ENCODE results near the gene CCDC74A.
"Not testable (repeated sequence)": the region's sequence is repeated elsewhere in the genome, so short reads cannot be mapped to it uniquely, and the experiment has no call there.

The CCDC74A gene

GRCh38 chr2:131538856-131539255 is 11.2 kb downstream of the CCDC74A start:
- H3K4me1 ChIP-seq (ENCODE audit: insufficient read depth, low read length); H2AFZ ChIP-seq (ENCODE audit: low read depth, low read length); H3K36me3 ChIP-seq (ENCODE audit: insufficient read depth, low read length); H3K4me3 ChIP-seq (ENCODE audit: low read length); H3K9me3 ChIP-seq (ENCODE audit: low read length); H3K27me3 ChIP-seq (ENCODE audit: insufficient read depth, low read length): not testable (repeated sequence)

GRCh38 chr2:131542438-131543384 is 15.0 kb downstream of the CCDC74A start:
- Histone ChIP-seq H3K36me3 (ENCODE audit: insufficient read depth, low read length) (no peaks in the 10 kb centered on the region), H3K4me3 (ENCODE audit: low read length) (no peak overlapping the region), H3K9me3 (ENCODE audit: low read length) (no peaks in the 10 kb centered on the region), H2AFZ (ENCODE audit: low read depth, low read length) (no peak overlapping the region), H3K27me3 (ENCODE audit: insufficient read depth, low read length) (no peaks in the 10 kb centered on the region), H3K4me1 (ENCODE audit: insufficient read depth, low read length) (no peaks in the 10 kb centered on the region)

- Histone ChIP-seq H3K36me3 (ENCODE audit: insufficient read depth, low read length) (no peaks in the 10 kb centered on the region), H3K4me3 (ENCODE audit: low read length) (no peak overlapping the region), H3K4me1 (ENCODE audit: insufficient read depth, low read length) (no peaks in the 10 kb centered on the region)
These were observed 15.8 kb downstream of the CCDC74A start for GRCh38 chr2:131543385-131543891.

GRCh38 chr2:131544006-131544812 is 16.5 kb downstream of the CCDC74A start:
- not testable (repeated sequence) for H3K4me1 ChIP-seq (ENCODE audit: insufficient read depth, low read length); H3K27me3 ChIP-seq (ENCODE audit: insufficient read depth, low read length); H2AFZ ChIP-seq (ENCODE audit: low read depth, low read length); H3K4me3 ChIP-seq (ENCODE audit: low read length); H3K9me3 ChIP-seq (ENCODE audit: low read length); H3K36me3 ChIP-seq (ENCODE audit: insufficient read depth, low read length)

More at GRCh38 chr2:131543385-131543891, 15.8 kb downstream of the CCDC74A start:
- Histone ChIP-seq H2AFZ (ENCODE audit: low read depth, low read length) (no peak overlapping the region), H3K9me3 (ENCODE audit: low read length) (no peaks in the 10 kb centered on the region), H3K27me3 (ENCODE audit: insufficient read depth, low read length) (no peaks in the 10 kb centered on the region)

- H3K9me3 ChIP-seq (ENCODE audit: low read length); H3K4me1 ChIP-seq (ENCODE audit: insufficient read depth, low read length); H2AFZ ChIP-seq (ENCODE audit: low read depth, low read length); H3K36me3 ChIP-seq (ENCODE audit: insufficient read depth, low read length); H3K27me3 ChIP-seq (ENCODE audit: insufficient read depth, low read length); H3K4me3 ChIP-seq (ENCODE audit: low read length): not testable (repeated sequence)
These were observed 17.1 kb downstream of the CCDC74A start for GRCh38 chr2:131544813-131545165.

GRCh38 chr2:131552871-131553270 is 25.2 kb downstream of the CCDC74A start:
- no peak overlapping the region for H2AFZ ChIP-seq (ENCODE audit: low read depth, low read length)
- peaks cover 13% of the 10 kb centered on the region for H3K27me3 ChIP-seq (ENCODE audit: insufficient read depth, low read length)
- H3K4me1 ChIP-seq (ENCODE audit: insufficient read depth, low read length): no peaks in the 10 kb centered on the region
- no peaks in the 10 kb centered on the region for H3K9me3 ChIP-seq (ENCODE audit: low read length)
- no peaks in the 10 kb centered on the region for H3K36me3 ChIP-seq (ENCODE audit: insufficient read depth, low read length)
- no peak overlapping the region for H3K4me3 ChIP-seq (ENCODE audit: low read length)

GRCh38 chr2:131556998-131557397 is 29.3 kb downstream of the CCDC74A start:
- Histone ChIP-seq H3K4me3 (ENCODE audit: low read length) (no peak overlapping the region), H2AFZ (ENCODE audit: low read depth, low read length) (no peak overlapping the region), H3K36me3 (ENCODE audit: insufficient read depth, low read length) (no peaks in the 10 kb centered on the region), H3K27me3 (ENCODE audit: insufficient read depth, low read length) (peaks cover 22% of the 10 kb centered on the region), H3K9me3 (ENCODE audit: low read length) (no peaks in the 10 kb centered on the region), H3K4me1 (ENCODE audit: insufficient read depth, low read length) (no peaks in the 10 kb centered on the region)

- Histone ChIP-seq H3K36me3 (ENCODE audit: insufficient read depth, low read length) (no peaks in the 10 kb centered on the region), H3K4me1 (ENCODE audit: insufficient read depth, low read length) (no peaks in the 10 kb centered on the region), H3K9me3 (ENCODE audit: low read length) (no peaks in the 10 kb centered on the region), H2AFZ (ENCODE audit: low read depth, low read length) (no peak overlapping the region), H3K27me3 (ENCODE audit: insufficient read depth, low read length) (peaks cover 22% of the 10 kb centered on the region), H3K4me3 (ENCODE audit: low read length) (no peak overlapping the region)
These were observed 30.1 kb downstream of the CCDC74A start for GRCh38 chr2:131557558-131558321.

GRCh38 chr2:131566371-131566770 is 38.7 kb downstream of the CCDC74A start:
- Histone ChIP-seq H3K4me1 (ENCODE audit: insufficient read depth, low read length) (no peaks in the 10 kb centered on the region), H3K36me3 (ENCODE audit: insufficient read depth, low read length) (no peaks in the 10 kb centered on the region), H3K4me3 (ENCODE audit: low read length) (no peak overlapping the region), H3K9me3 (ENCODE audit: low read length) (no peaks in the 10 kb centered on the region), H2AFZ (ENCODE audit: low read depth, low read length) (no peak overlapping the region), H3K27me3 (ENCODE audit: insufficient read depth, low read length) (peaks cover 11% of the 10 kb centered on the region)

GRCh38 chr2:131567891-131568290 is 40.2 kb downstream of the CCDC74A start:
- H3K4me3 ChIP-seq (ENCODE audit: low read length): no peak overlapping the region
- H3K9me3 ChIP-seq (ENCODE audit: low read length): no peaks in the 10 kb centered on the region
- peaks cover 11% of the 10 kb centered on the region for H3K27me3 ChIP-seq (ENCODE audit: insufficient read depth, low read length)
- H2AFZ ChIP-seq (ENCODE audit: low read depth, low read length): no peak overlapping the region
- no peaks in the 10 kb centered on the region for H3K4me1 ChIP-seq (ENCODE audit: insufficient read depth, low read length)
- H3K36me3 ChIP-seq (ENCODE audit: insufficient read depth, low read length): no peaks in the 10 kb centered on the region

GRCh38 chr2:131568401-131568800 is 40.7 kb downstream of the CCDC74A start:
- H3K4me1 ChIP-seq (ENCODE audit: insufficient read depth, low read length); H3K9me3 ChIP-seq (ENCODE audit: low read length); H3K4me3 ChIP-seq (ENCODE audit: low read length); H3K36me3 ChIP-seq (ENCODE audit: insufficient read depth, low read length); H2AFZ ChIP-seq (ENCODE audit: low read depth, low read length): not testable (repeated sequence)
- peaks cover 11% of the 10 kb centered on the region for H3K27me3 ChIP-seq (ENCODE audit: insufficient read depth, low read length)

GRCh38 chr2:131572175-131572574 is 44.5 kb downstream of the CCDC74A start:
- Histone ChIP-seq H3K4me3 (ENCODE audit: low read length) (no peak overlapping the region), H3K27me3 (ENCODE audit: insufficient read depth, low read length) (peaks cover 3% of the 10 kb centered on the region), H3K4me1 (ENCODE audit: insufficient read depth, low read length) (no peaks in the 10 kb centered on the region), H2AFZ (ENCODE audit: low read depth, low read length) (no peak overlapping the region), H3K36me3 (ENCODE audit: insufficient read depth, low read length) (no peaks in the 10 kb centered on the region), H3K9me3 (ENCODE audit: low read length) (no peaks in the 10 kb centered on the region)

GRCh38 chr2:131577812-131578211 is 50.1 kb downstream of the CCDC74A start:
- Histone ChIP-seq H3K4me1 (ENCODE audit: insufficient read depth, low read length) (no peaks in the 10 kb centered on the region), H3K4me3 (ENCODE audit: low read length) (no peak overlapping the region), H3K36me3 (ENCODE audit: insufficient read depth, low read length) (no peaks in the 10 kb centered on the region), H3K27me3 (ENCODE audit: insufficient read depth, low read length) (peaks cover 3% of the 10 kb centered on the region), H3K9me3 (ENCODE audit: low read length) (no peaks in the 10 kb centered on the region), H2AFZ (ENCODE audit: low read depth, low read length) (no peak overlapping the region)

All from neuron (in vitro differentiated cells).